Measurements from ENCODE around the gene SPTBN1. TPM values are rescaled to one million over a fixed set of nuclear protein-coding genes. Genes with fewer than 3 reads are reported as not detected.

SPTBN1 gene
- total RNA-seq, 1 experiment from 2014 or later: 204 TPM

- no peak overlapping the region for H3K4me3 Mint-ChIP-seq
These were observed 201.5 kb downstream of the SPTBN1 start for GRCh38 chr2:54657664-54658083.

DNA sequence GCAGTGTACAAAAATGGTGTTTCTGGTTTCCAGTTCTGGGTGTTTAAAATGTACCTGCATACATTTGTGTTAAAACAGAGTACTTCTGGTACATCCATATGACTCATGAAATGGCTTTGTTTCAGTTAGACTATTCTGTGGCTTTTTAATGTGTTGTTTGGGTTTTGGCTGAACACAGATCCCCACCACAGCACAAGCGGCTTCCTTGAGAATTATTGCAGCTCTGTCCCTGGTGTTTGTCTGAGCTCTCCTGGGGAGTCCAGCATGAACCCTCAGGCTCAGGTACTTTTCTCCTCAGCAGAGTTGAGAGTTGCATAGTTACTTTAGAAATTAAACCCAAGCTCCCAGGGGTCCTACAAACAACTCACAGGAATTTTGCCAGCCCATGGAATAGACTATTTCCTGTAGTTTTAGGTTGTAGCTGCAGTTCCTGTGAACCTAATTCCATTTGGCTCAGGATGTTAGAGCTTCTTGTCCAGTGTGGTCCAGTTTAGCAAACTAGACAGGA is 202.5 kb downstream of the SPTBN1 start:
- no peaks in the 10 kb centered on the region for H3K4me1 Mint-ChIP-seq
- no peak overlapping the region for H3K4me3 Mint-ChIP-seq
- ATAC-seq: no peak
- no peak for DNase-seq (ENCODE audit: low spot score)
- POLR2A ChIA-PET: no interaction called here
- H3K27me3 Mint-ChIP-seq (ENCODE audit: low read depth): no peaks in the 10 kb centered on the region
- H3K36me3 Mint-ChIP-seq: peaks cover 94% of the 10 kb centered on the region
- no peak for TF ChIP-seq ZMAT4 (CRISPR knock-in tag; IDR thresholded peaks at IDR 0.05)
- no peak for TF ChIP-seq HMGA2 (CRISPR knock-in tag; IDR thresholded peaks at IDR 0.05)
- TF ChIP-seq OVOL2 (CRISPR knock-in tag; IDR thresholded peaks at IDR 0.05; ENCODE audit: borderline replicate concordance): no peak
- TF ChIP-seq SOX15 (CRISPR knock-in tag; IDR thresholded peaks at IDR 0.05): no peak
- no peak for TF ChIP-seq PRRX2 (CRISPR knock-in tag; IDR thresholded peaks at IDR 0.05)
- no peak for TF ChIP-seq SMAD3 (CRISPR knock-in tag; IDR thresholded peaks at IDR 0.05; ENCODE audit: borderline replicate concordance)
- TF ChIP-seq KAT7 (CRISPR knock-in tag; IDR thresholded peaks at IDR 0.05; ENCODE audit: borderline replicate concordance): no peak
- TF ChIP-seq, protein P1, sequence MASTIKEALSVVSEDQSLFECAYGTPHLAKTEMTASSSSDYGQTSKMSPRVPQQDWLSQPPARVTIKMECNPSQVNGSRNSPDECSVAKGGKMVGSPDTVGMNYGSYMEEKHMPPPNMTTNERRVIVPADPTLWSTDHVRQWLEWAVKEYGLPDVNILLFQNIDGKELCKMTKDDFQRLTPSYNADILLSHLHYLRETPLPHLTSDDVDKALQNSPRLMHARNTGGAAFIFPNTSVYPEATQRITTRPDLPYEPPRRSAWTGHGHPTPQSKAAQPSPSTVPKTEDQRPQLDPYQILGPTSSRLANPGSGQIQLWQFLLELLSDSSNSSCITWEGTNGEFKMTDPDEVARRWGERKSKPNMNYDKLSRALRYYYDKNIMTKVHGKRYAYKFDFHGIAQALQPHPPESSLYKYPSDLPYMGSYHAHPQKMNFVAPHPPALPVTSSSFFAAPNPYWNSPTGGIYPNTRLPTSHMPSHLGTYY (CRISPR knock-in tag; IDR thresholded peaks at IDR 0.05): no peak
- TF ChIP-seq FOXJ3 (CRISPR knock-in tag; IDR thresholded peaks at IDR 0.05; ENCODE audit: borderline replicate concordance): no peak
- no peak for TF ChIP-seq NFYB (CRISPR knock-in tag; conservative IDR thresholded peaks at IDR 0.05; ENCODE audit: low read depth)
- no peak for TF ChIP-seq AR (CRISPR knock-in tag; IDR thresholded peaks at IDR 0.05)
- no peak for TF ChIP-seq PRDM15 (CRISPR knock-in tag; IDR thresholded peaks at IDR 0.05)
- no peak for TF ChIP-seq CREB1 (CRISPR knock-in tag; IDR thresholded peaks at IDR 0.05)
- TF ChIP-seq NFE2L1 (CRISPR knock-in tag; IDR thresholded peaks at IDR 0.05): no peak
- TF ChIP-seq, protein P2, sequence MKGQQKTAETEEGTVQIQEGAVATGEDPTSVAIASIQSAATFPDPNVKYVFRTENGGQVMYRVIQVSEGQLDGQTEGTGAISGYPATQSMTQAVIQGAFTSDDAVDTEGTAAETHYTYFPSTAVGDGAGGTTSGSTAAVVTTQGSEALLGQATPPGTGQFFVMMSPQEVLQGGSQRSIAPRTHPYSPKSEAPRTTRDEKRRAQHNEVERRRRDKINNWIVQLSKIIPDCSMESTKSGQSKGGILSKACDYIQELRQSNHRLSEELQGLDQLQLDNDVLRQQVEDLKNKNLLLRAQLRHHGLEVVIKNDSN (CRISPR knock-in tag; IDR thresholded peaks at IDR 0.05): no peak
- TF ChIP-seq NFATC4 (CRISPR knock-in tag; IDR thresholded peaks at IDR 0.05): no peak
- TF ChIP-seq, protein P3, sequence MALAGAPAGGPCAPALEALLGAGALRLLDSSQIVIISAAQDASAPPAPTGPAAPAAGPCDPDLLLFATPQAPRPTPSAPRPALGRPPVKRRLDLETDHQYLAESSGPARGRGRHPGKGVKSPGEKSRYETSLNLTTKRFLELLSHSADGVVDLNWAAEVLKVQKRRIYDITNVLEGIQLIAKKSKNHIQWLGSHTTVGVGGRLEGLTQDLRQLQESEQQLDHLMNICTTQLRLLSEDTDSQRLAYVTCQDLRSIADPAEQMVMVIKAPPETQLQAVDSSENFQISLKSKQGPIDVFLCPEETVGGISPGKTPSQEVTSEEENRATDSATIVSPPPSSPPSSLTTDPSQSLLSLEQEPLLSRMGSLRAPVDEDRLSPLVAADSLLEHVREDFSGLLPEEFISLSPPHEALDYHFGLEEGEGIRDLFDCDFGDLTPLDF (CRISPR knock-in tag; IDR thresholded peaks at IDR 0.05): no peak
- TF ChIP-seq TCF7 (CRISPR knock-in tag; IDR thresholded peaks at IDR 0.05; ENCODE audit: low read depth): no peak
- no peaks in the 10 kb centered on the region for H3K9me3 Mint-ChIP-seq
- H3K27ac Mint-ChIP-seq: no peak overlapping the region
- CTCF ChIA-PET: interaction anchor here (0.5 to 2.1 kb wide), 4 partner anchors 19 to 526 kb away, joined by 3 to 6 read pairs (median 4); no protein-coding TSS in a partner anchor

More at GRCh38 chr2:54657664-54658083, 201.5 kb downstream of the SPTBN1 start:
- H3K4me1 Mint-ChIP-seq: no peaks in the 10 kb centered on the region
- no peak overlapping the region for H3K27ac Mint-ChIP-seq
- CTCF ChIA-PET: interaction anchor here (0.5 to 2.2 kb wide), 4 partner anchors 8 to 76 kb away, joined by 3 to 13 read pairs (median 6); no protein-coding TSS in a partner anchor
- TF ChIP-seq CTCF (IDR thresholded peaks at IDR 0.05) (peak; percentile 58), ZNF416 (CRISPR knock-in tag; IDR thresholded peaks at IDR 0.05) (no peak)
- DNase-seq (ENCODE audit: low spot score): peak; percentile 71
- ATAC-seq: peak; percentile 95
- H3K27me3 Mint-ChIP-seq (ENCODE audit: low read depth): no peaks in the 10 kb centered on the region
- POLR2A ChIA-PET: no interaction called here
- no peaks in the 10 kb centered on the region for H3K9me3 Mint-ChIP-seq
- peaks cover 95% of the 10 kb centered on the region for H3K36me3 Mint-ChIP-seq

All from WTC11 (cell line).